HUES64 (cell line): Measurements from ENCODE around the gene SYCP1.
"Not testable (repeated sequence)": the region's sequence is repeated elsewhere in the genome, so short reads cannot be mapped to it uniquely, and the experiment has no call there.

Source experiments
- H3K27ac ChIP-seq: 2 replicates; pipeline ENCODE4 v1.7.0; 2013; ENCODE audit warnings: low read depth, low read length, inconsistent platforms
- H3K27me3 ChIP-seq: 2 replicates; pipeline ENCODE4 v1.6.1; 2013; ENCODE audit warnings: mild to moderate bottlenecking, low read length; ENCODE audit not compliant: insufficient read depth
- H3K36me3 ChIP-seq: 2 replicates; pipeline ENCODE4 v1.6.1; 2013; ENCODE audit warnings: mild to moderate bottlenecking, low read length; ENCODE audit not compliant: insufficient read depth
- H3K4me1 ChIP-seq: 2 replicates; pipeline ENCODE4 v1.6.1; 2013; ENCODE audit warnings: mild to moderate bottlenecking, low read length, moderate library complexity; ENCODE audit not compliant: insufficient read depth
- H3K4me3 ChIP-seq: 2 replicates; pipeline ENCODE4 v1.5.1; 2013; ENCODE audit warnings: mild to moderate bottlenecking, low read length, moderate library complexity
- H3K9ac ChIP-seq: 2 replicates; pipeline ENCODE4 v1.6.1; 2013; ENCODE audit warnings: mild to moderate bottlenecking, low read depth, low read length
- H3K9me3 ChIP-seq: 2 replicates; pipeline ENCODE4 v1.6.1; 2013; ENCODE audit warnings: low read depth, low read length; ENCODE audit not compliant: insufficient read depth
- WGBS: fragments of 150-250, 120-280 bp; methylation state at CpG from one replicate; pipeline ENCODE4 v1.1.7; 2013; ENCODE audit warnings: missing lambda C conversion rate; 5-methylcytosine and 5-hydroxymethylcytosine counted together

Gene SYCP1

GRCh38 chr1:114976891-114977290 lies 122.2 kb downstream of the SYCP1 start:
- Histone ChIP-seq H3K4me1 (no peaks in the 10 kb centered on the region), H3K27ac (no peak overlapping the region), H3K9ac (no peak overlapping the region), H3K4me3 (no peak overlapping the region), H3K36me3 (no peaks in the 10 kb centered on the region), H3K9me3 (no peaks in the 10 kb centered on the region), H3K27me3 (no peaks in the 10 kb centered on the region)
- 100% methylated on average over 1 of the region's 1 CpG for WGBS

- Histone ChIP-seq H3K27me3 (no peaks in the 10 kb centered on the region), H3K4me1 (no peaks in the 10 kb centered on the region), H3K27ac (no peak overlapping the region), H3K4me3 (no peak overlapping the region), H3K9ac (no peak overlapping the region), H3K9me3 (no peaks in the 10 kb centered on the region), H3K36me3 (no peaks in the 10 kb centered on the region)
- WGBS = 42% methylated on average over 2 of the region's 4 CpGs
Observed at GRCh38 chr1:114979278-114979891, 124.7 kb downstream of the SYCP1 start.

- no CpG with 5 or more reads among the region's 1 CpG for WGBS
- Histone ChIP-seq H3K27ac (no peak overlapping the region), H3K4me1 (no peaks in the 10 kb centered on the region), H3K9ac (no peak overlapping the region), H3K27me3 (no peaks in the 10 kb centered on the region), H3K4me3 (no peak overlapping the region), H3K9me3 (no peaks in the 10 kb centered on the region), H3K36me3 (no peaks in the 10 kb centered on the region)
Observed at GRCh38 chr1:114982251-114982650, 127.6 kb downstream of the SYCP1 start.

GRCh38 chr1:114986286-114986685 lies 131.6 kb downstream of the SYCP1 start:
- H3K27ac ChIP-seq = no peak overlapping the region
- H3K27me3 ChIP-seq = no peaks in the 10 kb centered on the region
- H3K4me3 ChIP-seq = no peak overlapping the region
- H3K36me3 ChIP-seq = no peaks in the 10 kb centered on the region
- peaks cover 12% of the 10 kb centered on the region; the same call in 1 of the 2 replicates for H3K9me3 ChIP-seq
- H3K4me1 ChIP-seq = no peaks in the 10 kb centered on the region
- no peak overlapping the region for H3K9ac ChIP-seq

- peaks cover 12% of the 10 kb centered on the region; the same call in 1 of the 2 replicates for H3K9me3 ChIP-seq
- H3K9ac ChIP-seq = no peak overlapping the region
- no peak overlapping the region for H3K4me3 ChIP-seq
- no peak overlapping the region for H3K27ac ChIP-seq
- no CpG with 5 or more reads among the region's 1 CpG for WGBS
- H3K4me1 ChIP-seq = no peaks in the 10 kb centered on the region
- no peaks in the 10 kb centered on the region for H3K36me3 ChIP-seq
- H3K27me3 ChIP-seq = no peaks in the 10 kb centered on the region
Observed at GRCh38 chr1:114988095-114988494, 133.4 kb downstream of the SYCP1 start.

GRCh38 chr1:114997510-114998289 lies 143.0 kb downstream of the SYCP1 start:
- Histone ChIP-seq H3K9ac (no peak overlapping the region), H3K27ac (no peak overlapping the region), H3K4me1 (no peaks in the 10 kb centered on the region), H3K36me3 (no peaks in the 10 kb centered on the region), H3K4me3 (no peak overlapping the region), H3K9me3 (no peaks in the 10 kb centered on the region), H3K27me3 (no peaks in the 10 kb centered on the region)

- Histone ChIP-seq H3K36me3 (no peaks in the 10 kb centered on the region), H3K4me1 (no peaks in the 10 kb centered on the region), H3K4me3 (no peak overlapping the region), H3K27ac (no peak overlapping the region), H3K9me3 (no peaks in the 10 kb centered on the region), H3K9ac (no peak overlapping the region), H3K27me3 (no peaks in the 10 kb centered on the region)
- 93% methylated on average over 2 of the region's 2 CpGs for WGBS
Observed at GRCh38 chr1:115006191-115006590, 151.5 kb downstream of the SYCP1 start.

- Histone ChIP-seq H3K36me3 (no peaks in the 10 kb centered on the region), H3K9me3 (no peaks in the 10 kb centered on the region), H3K4me1 (no peaks in the 10 kb centered on the region), H3K9ac (no peak overlapping the region), H3K27me3 (no peaks in the 10 kb centered on the region), H3K4me3 (no peak overlapping the region), H3K27ac (no peak overlapping the region)
- WGBS = over 99% methylated on average over 1 of the region's 1 CpG
Observed at GRCh38 chr1:115012006-115012405, 157.3 kb downstream of the SYCP1 start.

GRCh38 chr1:115012434-115012833 lies 157.8 kb downstream of the SYCP1 start:
- Histone ChIP-seq H3K36me3 (no peaks in the 10 kb centered on the region), H3K27me3 (no peaks in the 10 kb centered on the region), H3K4me3 (no peak overlapping the region), H3K27ac (no peak overlapping the region), H3K9me3 (no peaks in the 10 kb centered on the region), H3K4me1 (no peaks in the 10 kb centered on the region), H3K9ac (no peak overlapping the region)
- 100% methylated on average over 1 of the region's 1 CpG for WGBS

- WGBS = 98% methylated on average over 2 of the region's 2 CpGs
- H3K9ac ChIP-seq = no peak overlapping the region
- H3K4me1 ChIP-seq = no peaks in the 10 kb centered on the region
- no peak overlapping the region for H3K4me3 ChIP-seq
- no peak overlapping the region for H3K27ac ChIP-seq
- no peaks in the 10 kb centered on the region for H3K36me3 ChIP-seq
- H3K27me3 ChIP-seq = no peaks in the 10 kb centered on the region
- no peaks in the 10 kb centered on the region for H3K9me3 ChIP-seq
Observed at GRCh38 chr1:115013792-115014191, 159.1 kb downstream of the SYCP1 start.

- not testable (repeated sequence) for H3K4me1 ChIP-seq, H3K27me3 ChIP-seq, H3K27ac ChIP-seq, H3K9ac ChIP-seq, H3K9me3 ChIP-seq, H3K36me3 ChIP-seq, H3K4me3 ChIP-seq
- 92% methylated on average over 9 of the region's 9 CpGs for WGBS
Observed at GRCh38 chr1:115019549-115019948, 164.9 kb downstream of the SYCP1 start.
